HCT116 (cell line): ENCODE data around the gene CTCFL.

Experiments used
- EZH2 ChIP-seq: fragments of 200-600 bp; sonication (generic); IDR thresholded peaks from 2 replicates; pipeline ENCODE4 v1.6.1; 2017; ENCODE audit warnings: antibody characterized with exemption, mixed run types
- EZH2phosphoT487 ChIP-seq: fragments of 200-600 bp; IDR thresholded peaks from 2 replicates; pipeline ENCODE4 v1.6.1; 2018; ENCODE audit warnings: antibody characterized with exemption, borderline replicate concordance
- POLR2A ChIP-seq: IDR thresholded peaks from 2 replicates; pipeline ENCODE4 v1.7.0; 2011; ENCODE audit warnings: borderline replicate concordance; ENCODE audit not compliant: insufficient read depth, insufficient read length; ENCODE audit errors: extremely low read depth
- POLR2AphosphoS5 ChIP-seq: IDR thresholded peaks from 2 replicates; pipeline ENCODE4 v1.6.1; 2011; ENCODE audit warnings: mild to moderate bottlenecking, low read depth, low read length, moderate library complexity
- SIN3A ChIP-seq: IDR thresholded peaks from 2 replicates; pipeline ENCODE4 v1.6.1; 2012; ENCODE audit warnings: low read depth
- SRF ChIP-seq: IDR thresholded peaks from 2 replicates; pipeline ENCODE4 v1.6.1; 2012; ENCODE audit warnings: low read depth
- ZNF274 ChIP-seq: fragments of 200-500 bp; sonication (Bioruptor generic); IDR thresholded peaks from 2 replicates; pipeline ENCODE4 v1.6.1; 2014; ENCODE audit warnings: mild to moderate bottlenecking, low read depth, low read length, inconsistent platforms
- TF ChIP-seq, protein P1 (sequence below), 3 experiments: fragments of 200-600 bp in 1 of 3; sonication (generic) in 1 of 3; IDR thresholded peaks in 2 of 3; conservative IDR thresholded peaks in 1 of 3; 2 replicates each; pipeline ENCODE4 v1.5.1; 2012 to 2017; ENCODE audit warnings: low read depth in 2 of 3, low read length in 2 of 3, antibody characterized with exemption in 1 of 3, borderline replicate concordance in 1 of 3, control low read depth in 1 of 3, mild to moderate bottlenecking in 1 of 3, mixed read lengths in 1 of 3, mixed run types in 1 of 3, moderate library complexity in 1 of 3; ENCODE audit not compliant: insufficient read depth in 1 of 3
- TF ChIP-seq, protein P2 (sequence below): IDR thresholded peaks from 2 replicates; pipeline ENCODE4 v1.6.1; 2012; ENCODE audit warnings: low read depth
- TF ChIP-seq, protein P3 (sequence below): IDR thresholded peaks from 2 replicates; pipeline ENCODE4 v1.6.1; 2011; ENCODE audit warnings: mild to moderate bottlenecking, low read length, moderate library complexity; ENCODE audit not compliant: insufficient replicate concordance; ENCODE audit errors: extremely low read depth

DNA sequence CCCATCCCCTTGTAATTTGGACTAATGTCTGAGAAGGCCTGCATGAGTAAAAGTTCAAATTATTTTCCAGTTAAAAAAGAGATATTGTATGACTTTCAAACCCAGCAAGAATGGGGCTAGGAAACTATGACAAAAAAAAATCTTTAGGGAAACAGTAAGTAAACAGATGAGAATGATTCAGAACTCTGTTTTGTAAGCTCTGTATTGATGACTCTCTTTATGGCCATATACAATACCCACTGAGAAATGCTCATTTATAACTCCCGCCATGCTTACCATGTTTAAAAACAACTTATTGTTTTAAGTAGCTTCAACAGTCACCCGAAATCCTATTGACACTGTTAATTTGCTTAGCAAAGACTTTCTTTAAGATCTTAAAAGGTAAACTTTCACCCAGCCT is 18.8 kb upstream of the CTCFL start:
- TF ChIP-seq ZNF274, result no peak
- TF ChIP-seq EZH2, result no peak
- TF ChIP-seq, protein P1, sequence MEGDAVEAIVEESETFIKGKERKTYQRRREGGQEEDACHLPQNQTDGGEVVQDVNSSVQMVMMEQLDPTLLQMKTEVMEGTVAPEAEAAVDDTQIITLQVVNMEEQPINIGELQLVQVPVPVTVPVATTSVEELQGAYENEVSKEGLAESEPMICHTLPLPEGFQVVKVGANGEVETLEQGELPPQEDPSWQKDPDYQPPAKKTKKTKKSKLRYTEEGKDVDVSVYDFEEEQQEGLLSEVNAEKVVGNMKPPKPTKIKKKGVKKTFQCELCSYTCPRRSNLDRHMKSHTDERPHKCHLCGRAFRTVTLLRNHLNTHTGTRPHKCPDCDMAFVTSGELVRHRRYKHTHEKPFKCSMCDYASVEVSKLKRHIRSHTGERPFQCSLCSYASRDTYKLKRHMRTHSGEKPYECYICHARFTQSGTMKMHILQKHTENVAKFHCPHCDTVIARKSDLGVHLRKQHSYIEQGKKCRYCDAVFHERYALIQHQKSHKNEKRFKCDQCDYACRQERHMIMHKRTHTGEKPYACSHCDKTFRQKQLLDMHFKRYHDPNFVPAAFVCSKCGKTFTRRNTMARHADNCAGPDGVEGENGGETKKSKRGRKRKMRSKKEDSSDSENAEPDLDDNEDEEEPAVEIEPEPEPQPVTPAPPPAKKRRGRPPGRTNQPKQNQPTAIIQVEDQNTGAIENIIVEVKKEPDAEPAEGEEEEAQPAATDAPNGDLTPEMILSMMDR (IDR thresholded peaks at IDR 0.05 in 2 of 3, conservative IDR thresholded peaks at IDR 0.05 in 1 of 3; ENCODE audit: borderline replicate concordance in 1 of 3, insufficient read depth in 1 of 3, low read depth in 2 of 3, low read length in 2 of 3), result no peak
- no peak for TF ChIP-seq POLR2AphosphoS5
- TF ChIP-seq EZH2phosphoT487, result no peak
- TF ChIP-seq POLR2A, result no peak
- TF ChIP-seq SRF, result no peak
- TF ChIP-seq, protein P2, sequence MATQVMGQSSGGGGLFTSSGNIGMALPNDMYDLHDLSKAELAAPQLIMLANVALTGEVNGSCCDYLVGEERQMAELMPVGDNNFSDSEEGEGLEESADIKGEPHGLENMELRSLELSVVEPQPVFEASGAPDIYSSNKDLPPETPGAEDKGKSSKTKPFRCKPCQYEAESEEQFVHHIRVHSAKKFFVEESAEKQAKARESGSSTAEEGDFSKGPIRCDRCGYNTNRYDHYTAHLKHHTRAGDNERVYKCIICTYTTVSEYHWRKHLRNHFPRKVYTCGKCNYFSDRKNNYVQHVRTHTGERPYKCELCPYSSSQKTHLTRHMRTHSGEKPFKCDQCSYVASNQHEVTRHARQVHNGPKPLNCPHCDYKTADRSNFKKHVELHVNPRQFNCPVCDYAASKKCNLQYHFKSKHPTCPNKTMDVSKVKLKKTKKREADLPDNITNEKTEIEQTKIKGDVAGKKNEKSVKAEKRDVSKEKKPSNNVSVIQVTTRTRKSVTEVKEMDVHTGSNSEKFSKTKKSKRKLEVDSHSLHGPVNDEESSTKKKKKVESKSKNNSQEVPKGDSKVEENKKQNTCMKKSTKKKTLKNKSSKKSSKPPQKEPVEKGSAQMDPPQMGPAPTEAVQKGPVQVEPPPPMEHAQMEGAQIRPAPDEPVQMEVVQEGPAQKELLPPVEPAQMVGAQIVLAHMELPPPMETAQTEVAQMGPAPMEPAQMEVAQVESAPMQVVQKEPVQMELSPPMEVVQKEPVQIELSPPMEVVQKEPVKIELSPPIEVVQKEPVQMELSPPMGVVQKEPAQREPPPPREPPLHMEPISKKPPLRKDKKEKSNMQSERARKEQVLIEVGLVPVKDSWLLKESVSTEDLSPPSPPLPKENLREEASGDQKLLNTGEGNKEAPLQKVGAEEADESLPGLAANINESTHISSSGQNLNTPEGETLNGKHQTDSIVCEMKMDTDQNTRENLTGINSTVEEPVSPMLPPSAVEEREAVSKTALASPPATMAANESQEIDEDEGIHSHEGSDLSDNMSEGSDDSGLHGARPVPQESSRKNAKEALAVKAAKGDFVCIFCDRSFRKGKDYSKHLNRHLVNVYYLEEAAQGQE, result no peak
- no peak for TF ChIP-seq SIN3A
- TF ChIP-seq, protein P3, sequence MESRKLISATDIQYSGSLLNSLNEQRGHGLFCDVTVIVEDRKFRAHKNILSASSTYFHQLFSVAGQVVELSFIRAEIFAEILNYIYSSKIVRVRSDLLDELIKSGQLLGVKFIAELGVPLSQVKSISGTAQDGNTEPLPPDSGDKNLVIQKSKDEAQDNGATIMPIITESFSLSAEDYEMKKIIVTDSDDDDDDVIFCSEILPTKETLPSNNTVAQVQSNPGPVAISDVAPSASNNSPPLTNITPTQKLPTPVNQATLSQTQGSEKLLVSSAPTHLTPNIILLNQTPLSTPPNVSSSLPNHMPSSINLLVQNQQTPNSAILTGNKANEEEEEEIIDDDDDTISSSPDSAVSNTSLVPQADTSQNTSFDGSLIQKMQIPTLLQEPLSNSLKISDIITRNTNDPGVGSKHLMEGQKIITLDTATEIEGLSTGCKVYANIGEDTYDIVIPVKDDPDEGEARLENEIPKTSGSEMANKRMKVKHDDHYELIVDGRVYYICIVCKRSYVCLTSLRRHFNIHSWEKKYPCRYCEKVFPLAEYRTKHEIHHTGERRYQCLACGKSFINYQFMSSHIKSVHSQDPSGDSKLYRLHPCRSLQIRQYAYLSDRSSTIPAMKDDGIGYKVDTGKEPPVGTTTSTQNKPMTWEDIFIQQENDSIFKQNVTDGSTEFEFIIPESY, result no peak
